Neural progenitor cell (in vitro differentiated cells): ENCODE measurements around the gene GNB1. TPM values are rescaled to one million over a fixed set of nuclear protein-coding genes. Genes with fewer than 3 reads are reported as not detected.

Experiments used
- DNase-seq: peaks from one replicate; pipeline ENCODE4 v3.0.0-alpha.2; 2016; ENCODE audit warnings: low spot score
- H2AFZ ChIP-seq: fragments of 200-600 bp; sonication (generic); replicated peaks from 2 replicates; pipeline ENCODE4 v1.6.1; 2016; ENCODE audit warnings: antibody characterized with exemption
- H3F3A ChIP-seq: fragments of 200-600 bp; sonication (generic); 2 replicates; pipeline ENCODE4 v1.6.1; 2016; ENCODE audit warnings: antibody characterized with exemption, low read depth
- H3K27ac ChIP-seq: fragments of 200-600 bp; sonication (generic); 2 replicates; pipeline ENCODE4 v1.5.1; 2016; ENCODE audit warnings: mild to moderate bottlenecking
- H3K27me3 ChIP-seq: fragments of 200-600 bp; sonication (generic); 2 replicates; pipeline ENCODE4 v1.6.1; 2016; ENCODE audit warnings: mild to moderate bottlenecking, moderate library complexity
- H3K36me3 ChIP-seq: fragments of 200-600 bp; sonication (generic); 2 replicates; pipeline ENCODE4 v1.5.1; 2016
- H3K4me1 ChIP-seq: fragments of 200-600 bp; sonication (generic); 2 replicates; pipeline ENCODE4 v1.6.1; 2016; ENCODE audit warnings: mixed run types
- H3K4me2 ChIP-seq: fragments of 200-600 bp; sonication (generic); 2 replicates; pipeline ENCODE4 v1.6.1; 2016
- H3K4me3 ChIP-seq: fragments of 200-600 bp; sonication (generic); 2 replicates; pipeline ENCODE4 v1.5.1; 2016
- H3K79me2 ChIP-seq: fragments of 200-600 bp; sonication (generic); 2 replicates; pipeline ENCODE4 v1.6.1; 2016; ENCODE audit warnings: low read depth
- H3K9ac ChIP-seq: fragments of 200-600 bp; sonication (generic); 2 replicates; pipeline ENCODE4 v1.6.1; 2016
- H3K9me3 ChIP-seq: fragments of 200-600 bp; sonication (generic); 2 replicates; pipeline ENCODE4 v1.5.1; 2016; ENCODE audit warnings: low read depth
- H4K20me1 ChIP-seq: fragments of 200-600 bp; sonication (generic); 2 replicates; pipeline ENCODE4 v1.6.1; 2016; ENCODE audit warnings: low read depth
- H3K27ac Mint-ChIP-seq: 3 replicates; pipeline ENCODE4 v1.8.0; 2021; ENCODE audit warnings: mixed read lengths
- H3K27me3 Mint-ChIP-seq: 2 replicates; pipeline ENCODE4 v1.8.0; 2022; ENCODE audit warnings: low read depth, mild to moderate bottlenecking, inconsistent platforms, moderate library complexity, mixed read lengths; ENCODE audit not compliant: insufficient read depth
- H3K36me3 Mint-ChIP-seq: 3 replicates; pipeline ENCODE4 v1.8.0; 2021; ENCODE audit warnings: mixed read lengths
- H3K4me1 Mint-ChIP-seq: 3 replicates; pipeline ENCODE4 v1.8.0; 2021; ENCODE audit warnings: mixed read lengths
- H3K4me3 Mint-ChIP-seq: 3 replicates; pipeline ENCODE4 v1.8.0; 2021; ENCODE audit warnings: mild to moderate bottlenecking, moderate library complexity, mixed read lengths
- H3K9me3 Mint-ChIP-seq: 3 replicates; pipeline ENCODE4 v1.8.0; 2020; ENCODE audit warnings: mixed read lengths
- EZH2 ChIP-seq: fragments of 200-600 bp; sonication (generic); IDR thresholded peaks from 2 replicates; pipeline ENCODE4 v1.6.1; 2017; ENCODE audit warnings: antibody characterized with exemption, mild to moderate bottlenecking, moderate library complexity
- EZH2phosphoT487 ChIP-seq: fragments of 200-600 bp; sonication (generic); IDR thresholded peaks from 2 replicates; pipeline ENCODE4 v1.6.1; 2017; ENCODE audit warnings: antibody characterized with exemption
- total RNA-seq: library from RNA; depleted of rRNA; stranded (reverse); fragments of >200 nt; gene quantifications from 2 replicates; pipeline ENCODE4 v1.2.3, GENCODE V29; 2015; ENCODE audit warnings: low replicate concordance
- TF ChIP-seq, protein P1 (sequence below): fragments of 200-600 bp; sonication (generic); IDR thresholded peaks from 2 replicates; pipeline ENCODE4 v1.5.1; 2017; ENCODE audit warnings: antibody characterized with exemption, mild to moderate bottlenecking

Gene GNB1
- total RNA-seq, 1 donor from 2014 or later: 175 TPM

DNA sequence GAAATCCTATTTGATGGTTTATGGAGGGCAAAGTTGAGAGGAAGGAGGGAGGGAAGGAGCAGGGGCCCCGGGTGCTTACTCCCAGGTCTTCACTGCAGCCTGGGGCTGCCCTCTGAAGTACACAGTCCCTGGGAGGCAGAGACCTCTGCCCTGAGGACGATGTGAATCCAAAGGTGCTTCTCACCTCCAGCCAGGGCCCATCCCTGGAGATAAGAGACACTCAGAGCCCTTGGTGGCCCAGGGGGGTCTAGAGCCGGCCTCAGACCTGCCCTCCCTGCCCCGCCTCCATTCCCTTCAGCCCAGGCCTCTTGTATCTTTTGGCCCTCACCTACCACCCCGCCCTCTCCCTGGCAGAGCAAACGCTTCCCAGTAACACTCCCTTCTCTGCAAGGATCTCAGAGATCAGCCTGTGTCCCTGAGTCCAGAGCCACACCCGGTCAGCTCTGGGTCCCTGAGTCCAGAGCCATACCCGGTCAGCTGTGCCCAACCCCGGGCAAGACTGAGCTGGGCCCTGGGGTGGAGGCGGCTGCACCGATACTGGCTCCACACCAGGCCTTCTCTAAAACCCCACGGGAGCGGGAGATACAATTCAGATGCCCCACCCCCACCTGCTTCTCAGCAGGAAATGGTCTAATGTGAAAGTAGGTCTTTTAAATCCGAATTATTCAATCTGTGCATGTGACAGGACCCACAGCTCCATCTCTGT, 3.6 kb upstream of the GNB1 start:
- H3F3A ChIP-seq: peaks cover 23% of the 10 kb centered on the region
- Mint-ChIP-seq H3K36me3 (no peaks in the 10 kb centered on the region), H3K4me3 (peak overlapping the region; percentile 21), H3K27ac (peak overlapping the region; percentile 66), H3K9me3 (peaks cover 2% of the 10 kb centered on the region), H3K4me1 (peaks cover 33% of the 10 kb centered on the region), H3K27me3 (peaks cover 5% of the 10 kb centered on the region)
- no peaks in the 10 kb centered on the region for H3K36me3 ChIP-seq
- H3K9ac ChIP-seq: no peak overlapping the region
- H3K27ac ChIP-seq: no peak overlapping the region
- H4K20me1 ChIP-seq: peaks cover 11% of the 10 kb centered on the region
- no peak overlapping the region for H2AFZ ChIP-seq
- H3K79me2 ChIP-seq: peaks cover 27% of the 10 kb centered on the region
- no peak overlapping the region for H3K4me3 ChIP-seq
- H3K9me3 ChIP-seq: no peaks in the 10 kb centered on the region
- peak; percentile 2 for DNase-seq
- peaks cover 18% of the 10 kb centered on the region for H3K4me1 ChIP-seq
- peak overlapping the region; percentile 59 for H3K4me2 ChIP-seq
- TF ChIP-seq EZH2phosphoT487 (no peak), EZH2 (no peak)
- TF ChIP-seq, protein P1, sequence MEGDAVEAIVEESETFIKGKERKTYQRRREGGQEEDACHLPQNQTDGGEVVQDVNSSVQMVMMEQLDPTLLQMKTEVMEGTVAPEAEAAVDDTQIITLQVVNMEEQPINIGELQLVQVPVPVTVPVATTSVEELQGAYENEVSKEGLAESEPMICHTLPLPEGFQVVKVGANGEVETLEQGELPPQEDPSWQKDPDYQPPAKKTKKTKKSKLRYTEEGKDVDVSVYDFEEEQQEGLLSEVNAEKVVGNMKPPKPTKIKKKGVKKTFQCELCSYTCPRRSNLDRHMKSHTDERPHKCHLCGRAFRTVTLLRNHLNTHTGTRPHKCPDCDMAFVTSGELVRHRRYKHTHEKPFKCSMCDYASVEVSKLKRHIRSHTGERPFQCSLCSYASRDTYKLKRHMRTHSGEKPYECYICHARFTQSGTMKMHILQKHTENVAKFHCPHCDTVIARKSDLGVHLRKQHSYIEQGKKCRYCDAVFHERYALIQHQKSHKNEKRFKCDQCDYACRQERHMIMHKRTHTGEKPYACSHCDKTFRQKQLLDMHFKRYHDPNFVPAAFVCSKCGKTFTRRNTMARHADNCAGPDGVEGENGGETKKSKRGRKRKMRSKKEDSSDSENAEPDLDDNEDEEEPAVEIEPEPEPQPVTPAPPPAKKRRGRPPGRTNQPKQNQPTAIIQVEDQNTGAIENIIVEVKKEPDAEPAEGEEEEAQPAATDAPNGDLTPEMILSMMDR: no peak
- H3K27me3 ChIP-seq: no peaks in the 10 kb centered on the region

DNA sequence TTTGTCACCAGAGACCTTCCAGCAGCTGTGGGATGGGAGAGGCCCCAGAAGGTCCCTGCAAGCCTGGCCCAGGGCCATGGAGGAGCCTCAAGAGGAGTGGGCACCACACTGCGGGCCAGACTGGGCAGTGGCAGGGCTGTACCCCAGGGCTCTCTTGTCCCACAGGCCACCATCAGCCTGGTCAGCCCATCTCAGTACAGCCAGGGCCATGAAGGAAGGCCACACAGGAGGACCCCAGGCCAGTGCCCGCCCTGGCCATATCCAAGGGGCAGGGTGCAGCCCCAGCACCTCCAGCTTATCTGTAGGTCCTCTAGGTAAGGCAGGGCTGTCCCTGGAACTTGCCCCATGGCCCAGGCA, 3.1 kb upstream of the GNB1 start:
- Histone ChIP-seq H3K9ac (no peak overlapping the region), H3K4me1 (peaks cover 23% of the 10 kb centered on the region), H2AFZ (no peak overlapping the region), H3K4me2 (no peak overlapping the region), H3K27ac (no peak overlapping the region), H3F3A (peaks cover 20% of the 10 kb centered on the region), H4K20me1 (peaks cover 16% of the 10 kb centered on the region), H3K27me3 (no peaks in the 10 kb centered on the region), H3K79me2 (peaks cover 32% of the 10 kb centered on the region), H3K4me3 (no peak overlapping the region), H3K9me3 (no peaks in the 10 kb centered on the region), H3K36me3 (no peaks in the 10 kb centered on the region)
- Mint-ChIP-seq H3K9me3 (peaks cover 4% of the 10 kb centered on the region), H3K4me1 (peaks cover 36% of the 10 kb centered on the region), H3K4me3 (no peak overlapping the region), H3K36me3 (peaks cover 3% of the 10 kb centered on the region), H3K27me3 (peaks cover 7% of the 10 kb centered on the region), H3K27ac (no peak overlapping the region)
- no peak for TF ChIP-seq EZH2
- TF ChIP-seq EZH2phosphoT487: no peak
- TF ChIP-seq, protein P1: no peak
- DNase-seq: no peak

DNA sequence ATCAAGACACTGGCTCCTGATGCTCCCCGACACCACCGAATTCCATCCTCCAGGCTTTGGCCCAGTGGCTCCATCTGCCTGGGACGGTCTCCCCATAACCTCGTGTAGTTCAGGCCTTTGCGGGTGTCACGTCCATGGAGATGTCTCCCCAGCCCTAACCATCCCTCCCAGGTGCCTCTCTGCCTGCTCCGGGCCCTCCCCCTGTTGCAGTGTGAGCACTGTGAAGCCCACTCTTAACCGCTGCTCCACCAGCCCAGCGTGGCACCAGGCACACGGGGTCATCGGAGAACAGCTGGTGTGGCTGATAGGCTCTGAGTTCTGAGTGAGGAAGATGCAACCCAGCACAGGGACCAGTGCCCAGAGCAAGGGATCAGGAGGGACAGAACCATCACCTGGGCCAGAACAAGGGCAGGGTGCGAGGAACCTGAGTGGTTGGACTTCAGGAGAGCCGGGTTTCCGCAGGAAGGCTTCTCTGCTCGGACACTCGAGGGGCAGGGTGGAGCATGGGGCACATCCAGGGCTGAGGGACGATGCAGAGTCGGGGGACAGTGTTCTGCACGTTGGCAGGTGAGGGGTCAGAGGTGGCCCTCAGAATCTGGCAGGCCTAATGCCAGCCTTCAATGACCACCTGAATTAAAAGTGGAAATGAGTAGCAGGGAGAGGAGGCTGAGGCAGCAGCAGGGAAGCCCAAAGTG, 2.6 kb upstream of the GNB1 start:
- H3K4me1 Mint-ChIP-seq: peaks cover 40% of the 10 kb centered on the region
- Histone ChIP-seq H4K20me1 (peaks cover 22% of the 10 kb centered on the region), H3K4me3 (no peak overlapping the region), H3K27me3 (no peaks in the 10 kb centered on the region), H3K9me3 (no peaks in the 10 kb centered on the region), H3K79me2 (peaks cover 37% of the 10 kb centered on the region), H3K4me1 (peaks cover 28% of the 10 kb centered on the region), H3F3A (peaks cover 20% of the 10 kb centered on the region), H3K27ac (no peak overlapping the region), H3K9ac (no peak overlapping the region), H3K36me3 (no peaks in the 10 kb centered on the region), H2AFZ (no peak overlapping the region), H3K4me2 (no peak overlapping the region)
- TF ChIP-seq EZH2 (no peak), EZH2phosphoT487 (no peak)
- TF ChIP-seq, protein P1: no peak
- no peak for DNase-seq
- peaks cover 7% of the 10 kb centered on the region for H3K27me3 Mint-ChIP-seq
- peak overlapping the region; percentile 60 for H3K4me3 Mint-ChIP-seq
- peak overlapping the region; percentile 48 for H3K27ac Mint-ChIP-seq
- peaks cover 9% of the 10 kb centered on the region for H3K9me3 Mint-ChIP-seq
- peaks cover 6% of the 10 kb centered on the region for H3K36me3 Mint-ChIP-seq
